OCI-LY7 (cell line): ENCODE data around the gene ARHGEF19. TPM values are rescaled to one million over a fixed set of nuclear protein-coding genes. Genes with fewer than 3 reads are reported as not detected.

Experiments
- BruUV-seq: library from RNA; stranded (reverse); fragments of 400-500 nt; replicated peaks from 2 replicates; lab custom pipeline; 2021; lab: Mats Ljungman, UMichigan
- CTCF ChIA-PET: fragments of 300-600 bp; sonication (Branson Sonifier 250); formaldehyde crosslinking; loops from one replicate; lab custom pipeline; 2022; ENCODE audit warnings: antibody characterized with exemption; ENCODE audit not compliant: unreplicated experiment; lab: Charles Lee
- POLR2A ChIA-PET: fragments of 300-600 bp; sonication (Branson Sonifier 250); formaldehyde crosslinking; loops from one replicate; lab custom pipeline; 2022; ENCODE audit warnings: antibody characterized with exemption; lab: Charles Lee
- DNase-seq: peaks from one replicate; pipeline ENCODE4 v3.0.0-alpha.2; 2015; ENCODE audit warnings: low spot score
- H2AFZ ChIP-seq: fragments of 200-600 bp; sonication (generic), shearing (Covaris generic); 2 replicates; pipeline ENCODE4 v1.6.1; 2014; ENCODE audit warnings: mild to moderate bottlenecking, antibody characterized with exemption, low read length, moderate library complexity
- H3K27ac ChIP-seq: fragments of 200-600 bp; sonication (generic); 2 replicates; pipeline ENCODE4 v1.5.1; 2014; ENCODE audit warnings: mixed run types, low read depth, mild to moderate bottlenecking, moderate library complexity, low read length, inconsistent platforms; ENCODE audit not compliant: poor library complexity, severe bottlenecking
- H3K36me3 ChIP-seq: fragments of 200-600 bp; sonication (generic); 2 replicates; pipeline ENCODE4 v1.6.1; 2014; ENCODE audit warnings: mild to moderate bottlenecking, antibody characterized with exemption, low read length, moderate library complexity, mixed read lengths; ENCODE audit not compliant: insufficient read depth
- H3K4me1 ChIP-seq: fragments of 200-600 bp; sonication (generic); 2 replicates; pipeline ENCODE4 v1.5.1; 2014; ENCODE audit warnings: mild to moderate bottlenecking, low read length; ENCODE audit not compliant: insufficient read depth, poor library complexity, severe bottlenecking
- H3K4me2 ChIP-seq: fragments of 200-600 bp; sonication (generic); 2 replicates; pipeline ENCODE4 v1.6.1; 2014; ENCODE audit warnings: mild to moderate bottlenecking, low read length
- H3K4me3 ChIP-seq: fragments of 200-600 bp; sonication (generic); 2 replicates; pipeline ENCODE4 v1.5.1; 2014; ENCODE audit warnings: mild to moderate bottlenecking, low read depth, low read length; ENCODE audit not compliant: poor library complexity, severe bottlenecking
- H3K79me2 ChIP-seq: fragments of 200-600 bp; sonication (generic); 2 replicates; pipeline ENCODE4 v1.6.1; 2016; ENCODE audit warnings: low read depth, mild to moderate bottlenecking, low read length, moderate library complexity, mixed read lengths; ENCODE audit not compliant: insufficient read depth
- H3K9me2 ChIP-seq: fragments of 200-600 bp; sonication (generic); 2 replicates; pipeline ENCODE4 v1.6.1; 2016; ENCODE audit warnings: mild to moderate bottlenecking, low read length, mixed read lengths; ENCODE audit not compliant: insufficient read depth
- H3K9me3 ChIP-seq: fragments of 200-600 bp; sonication (generic); 2 replicates; pipeline ENCODE4 v1.6.1; 2014; ENCODE audit warnings: mild to moderate bottlenecking, mixed run types, low read length, mixed read lengths
- H4K20me1 ChIP-seq: fragments of 200-600 bp; sonication (generic); 2 replicates; pipeline ENCODE4 v1.6.1; 2014; ENCODE audit warnings: mild to moderate bottlenecking, antibody characterized with exemption, low read length, moderate library complexity, mixed read lengths; ENCODE audit not compliant: insufficient read depth
- CTCF ChIP-seq: fragments of 200-600 bp; sonication (generic); conservative IDR thresholded peaks from 2 replicates; pipeline ENCODE4 v1.5.1; 2014; ENCODE audit warnings: mild to moderate bottlenecking, antibody characterized with exemption, low read length, moderate library complexity, mixed read lengths
- EZH2phosphoT487 ChIP-seq: fragments of 200-600 bp; sonication (generic); IDR thresholded peaks from 2 replicates; pipeline ENCODE4 v1.6.1; 2018; ENCODE audit warnings: low read depth, borderline replicate concordance, mild to moderate bottlenecking, mixed run types, antibody characterized with exemption, low read length, moderate library complexity, mixed read lengths
- intact Hi-C: fragments of 100-400 bp; cut with micrococcal nuclease; formaldehyde crosslinking; loops from one replicate; pipeline ENCODE4 v1.10.0; 2022; ENCODE audit not compliant: unreplicated experiment
- total RNA-seq, 2 experiments: library from RNA; depleted of rRNA in 1 of 2; stranded (reverse); fragments of >200 nt in 1 of 2; shearing (Covaris generic) in 1 of 2; gene quantifications; 2 replicates each; pipeline ENCODE4 v1.2.3, GENCODE V29; 2014 to 2022

Gene ARHGEF19
- total RNA-seq, 2 experiments from 2014 or later, result 2.7 to 6.2 TPM

- ChIA-PET CTCF (no interaction called here), POLR2A (interaction anchor here (0.6 to 1.2 kb wide), 2 partner anchors 10 to 325 kb away, joined by 3 to 5 read pairs; no protein-coding TSS in a partner anchor)
- intact Hi-C loops, result no loop called here
- H3K27ac ChIP-seq, result no peak overlapping the region
- H3K36me3 ChIP-seq, result no peaks in the 10 kb centered on the region
- no peaks in the 10 kb centered on the region; the same call in 1 of the 2 replicates for H4K20me1 ChIP-seq
- no peaks in the 10 kb centered on the region for H3K9me2 ChIP-seq
- no peaks in the 10 kb centered on the region for H3K79me2 ChIP-seq
- 0 out of 2 replicates have a peak overlapping the region, but pooled peaks have one; percentile 4 for H3K4me2 ChIP-seq
- peaks cover 11% of the 10 kb centered on the region for H3K4me1 ChIP-seq
- BruUV-seq, result no TSS peak
- no peaks in the 10 kb centered on the region for H3K9me3 ChIP-seq
- DNase-seq, result no peak
- TF ChIP-seq EZH2phosphoT487, result no peak
- TF ChIP-seq CTCF, result no peak
- no peak overlapping the region for H2AFZ ChIP-seq
- H3K4me3 ChIP-seq, result no peak overlapping the region
Measured at GRCh38 chr1:16153999-16154673, 58.3 kb downstream of the ARHGEF19 start.

- intact Hi-C loops, result no loop called here
- Histone ChIP-seq H3K9me2 (no peaks in the 10 kb centered on the region), H4K20me1 (no peaks in the 10 kb centered on the region; the same call in 1 of the 2 replicates), H3K9me3 (no peaks in the 10 kb centered on the region), H3K27ac (no peak overlapping the region), H2AFZ (no peak overlapping the region), H3K79me2 (no peaks in the 10 kb centered on the region), H3K4me2 (0 out of 2 replicates have a peak overlapping the region, but pooled peaks have one; percentile 4), H3K36me3 (no peaks in the 10 kb centered on the region), H3K4me3 (no peak overlapping the region), H3K4me1 (peaks cover 11% of the 10 kb centered on the region)
- DNase-seq, result peak; percentile 13
- CTCF ChIA-PET, result no interaction called here
- BruUV-seq, result no TSS peak
- POLR2A ChIA-PET, result no interaction called here
- TF ChIP-seq EZH2phosphoT487, result no peak
- no peak for TF ChIP-seq CTCF
Measured at GRCh38 chr1:16153096-16153998, 59.1 kb downstream of the ARHGEF19 start.
